Memory B cell (primary cell): ENCODE data around the gene LTBP2.

Experiments
- ATAC-seq: fragments of 150-1000 bp; cut with Tn5 transposase; 2 replicates; pipeline ENCODE4 v1.10.0; 2021; ENCODE audit warnings: low read depth, mild to moderate bottlenecking, moderate library complexity
- DNase-seq, 2 donors: peaks; one replicate each; pipeline ENCODE4 v3.0.0; 2022; ENCODE audit warnings: low spot score in 2 of 2
- H3K27ac Mint-ChIP-seq: one replicate; pipeline ENCODE4 v1.8.0; 2022; ENCODE audit warnings: mild to moderate bottlenecking, moderate library complexity, mixed read lengths
- H3K27me3 Mint-ChIP-seq: one replicate; pipeline ENCODE4 v1.8.0; 2022; ENCODE audit warnings: mixed read lengths
- H3K36me3 Mint-ChIP-seq: one replicate; pipeline ENCODE4 v1.8.0; 2022; ENCODE audit warnings: mild to moderate bottlenecking, mixed read lengths
- H3K4me1 Mint-ChIP-seq: one replicate; pipeline ENCODE4 v1.8.0; 2022; ENCODE audit warnings: mixed read lengths
- H3K4me3 Mint-ChIP-seq: one replicate; pipeline ENCODE4 v1.8.0; 2022; ENCODE audit warnings: mild to moderate bottlenecking, moderate library complexity, mixed read lengths
- H3K9me3 Mint-ChIP-seq: one replicate; pipeline ENCODE4 v1.8.0; 2022; ENCODE audit warnings: mixed read lengths

LTBP2 gene

GRCh38 chr14:74596741-74597450 lies 15.1 kb downstream of the LTBP2 start:
- ATAC-seq (no peak), DNase-seq (no peak)
- peaks cover 14% of the 10 kb centered on the region for H3K4me1 Mint-ChIP-seq
- no peak overlapping the region for H3K27ac Mint-ChIP-seq
- H3K9me3 Mint-ChIP-seq: no peaks in the 10 kb centered on the region
- no peak overlapping the region for H3K4me3 Mint-ChIP-seq
- peaks cover 11% of the 10 kb centered on the region for H3K27me3 Mint-ChIP-seq
- no peaks in the 10 kb centered on the region for H3K36me3 Mint-ChIP-seq

GRCh38 chr14:74595006-74595735 lies 16.9 kb downstream of the LTBP2 start:
- H3K27ac Mint-ChIP-seq: no peak overlapping the region
- no peaks in the 10 kb centered on the region for H3K36me3 Mint-ChIP-seq
- H3K27me3 Mint-ChIP-seq: peaks cover 11% of the 10 kb centered on the region
- no peak for DNase-seq
- ATAC-seq: no peak
- no peaks in the 10 kb centered on the region for H3K9me3 Mint-ChIP-seq
- peaks cover 14% of the 10 kb centered on the region for H3K4me1 Mint-ChIP-seq
- no peak overlapping the region for H3K4me3 Mint-ChIP-seq

GRCh38 chr14:74594606-74595005 lies 17.4 kb downstream of the LTBP2 start:
- Mint-ChIP-seq H3K4me3 (no peak overlapping the region), H3K27me3 (peaks cover 11% of the 10 kb centered on the region), H3K4me1 (peaks cover 14% of the 10 kb centered on the region), H3K36me3 (no peaks in the 10 kb centered on the region), H3K9me3 (no peaks in the 10 kb centered on the region), H3K27ac (no peak overlapping the region)
- ATAC-seq (no peak), DNase-seq (no peak)

DNA sequence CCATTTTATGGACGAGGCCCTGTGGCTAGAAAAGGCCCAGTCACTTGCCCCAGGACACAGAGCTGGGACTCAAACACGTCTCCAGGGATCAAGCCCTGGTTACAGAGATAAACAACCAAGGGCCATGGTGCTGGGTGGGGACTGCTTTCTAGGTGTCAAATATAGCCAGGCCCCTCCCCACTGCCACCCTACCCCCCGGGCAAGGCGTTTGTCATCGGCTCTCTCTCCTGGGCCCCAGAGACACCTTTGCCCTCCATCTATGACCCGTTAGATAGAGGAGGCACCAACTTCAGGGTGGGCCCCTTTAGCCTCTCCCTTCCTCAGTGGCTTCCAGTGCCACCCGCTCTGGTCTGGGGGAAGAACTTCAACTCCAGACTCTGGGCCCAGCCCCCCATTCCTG lies 18.0 kb downstream of the LTBP2 start:
- H3K9me3 Mint-ChIP-seq: no peaks in the 10 kb centered on the region
- H3K4me3 Mint-ChIP-seq: no peak overlapping the region
- peaks cover 14% of the 10 kb centered on the region for H3K4me1 Mint-ChIP-seq
- peaks cover 11% of the 10 kb centered on the region for H3K27me3 Mint-ChIP-seq
- H3K27ac Mint-ChIP-seq: no peak overlapping the region
- DNase-seq (no peak), ATAC-seq (no peak)
- no peaks in the 10 kb centered on the region for H3K36me3 Mint-ChIP-seq

DNA sequence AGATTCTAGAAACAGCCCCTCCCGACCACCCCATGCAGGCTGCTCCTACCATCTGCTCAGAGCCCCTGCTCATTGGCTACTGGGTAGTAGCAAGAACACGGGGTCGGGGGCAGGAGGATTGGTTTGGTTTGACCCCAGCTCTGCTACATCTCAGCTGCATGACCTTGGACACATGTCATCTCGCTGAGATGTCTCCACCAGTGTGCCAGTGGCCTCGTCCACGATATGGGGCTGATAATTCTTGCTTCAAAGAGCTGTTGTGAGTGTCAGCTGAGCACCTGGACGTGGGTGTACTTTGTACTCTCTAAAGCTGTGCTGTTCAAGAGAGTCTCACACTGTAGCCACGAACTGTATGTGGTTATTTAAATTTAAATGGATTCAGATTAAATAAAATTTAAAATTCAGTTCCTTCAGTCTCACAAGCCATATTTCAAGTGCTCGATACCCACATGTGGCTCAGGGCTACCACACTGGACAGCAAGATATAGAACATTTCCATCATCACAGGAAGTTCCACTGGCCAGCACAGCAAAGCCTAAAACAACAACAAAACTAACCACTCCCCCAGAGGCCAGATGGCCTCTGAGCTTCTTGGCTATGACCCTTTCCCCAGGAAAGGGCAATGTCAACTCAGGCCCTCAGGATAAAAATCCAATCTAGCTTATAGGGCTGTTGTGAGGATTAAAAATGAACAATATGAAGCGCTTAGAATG lies 18.6 kb downstream of the LTBP2 start:
- Mint-ChIP-seq H3K27ac (peak overlapping the region; percentile 54), H3K9me3 (no peaks in the 10 kb centered on the region), H3K4me1 (peaks cover 14% of the 10 kb centered on the region), H3K27me3 (peaks cover 11% of the 10 kb centered on the region), H3K4me3 (no peak overlapping the region), H3K36me3 (no peaks in the 10 kb centered on the region)
- ATAC-seq: peak; percentile 13
- peak in 1 of 2 donors; percentile 18 for DNase-seq

DNA sequence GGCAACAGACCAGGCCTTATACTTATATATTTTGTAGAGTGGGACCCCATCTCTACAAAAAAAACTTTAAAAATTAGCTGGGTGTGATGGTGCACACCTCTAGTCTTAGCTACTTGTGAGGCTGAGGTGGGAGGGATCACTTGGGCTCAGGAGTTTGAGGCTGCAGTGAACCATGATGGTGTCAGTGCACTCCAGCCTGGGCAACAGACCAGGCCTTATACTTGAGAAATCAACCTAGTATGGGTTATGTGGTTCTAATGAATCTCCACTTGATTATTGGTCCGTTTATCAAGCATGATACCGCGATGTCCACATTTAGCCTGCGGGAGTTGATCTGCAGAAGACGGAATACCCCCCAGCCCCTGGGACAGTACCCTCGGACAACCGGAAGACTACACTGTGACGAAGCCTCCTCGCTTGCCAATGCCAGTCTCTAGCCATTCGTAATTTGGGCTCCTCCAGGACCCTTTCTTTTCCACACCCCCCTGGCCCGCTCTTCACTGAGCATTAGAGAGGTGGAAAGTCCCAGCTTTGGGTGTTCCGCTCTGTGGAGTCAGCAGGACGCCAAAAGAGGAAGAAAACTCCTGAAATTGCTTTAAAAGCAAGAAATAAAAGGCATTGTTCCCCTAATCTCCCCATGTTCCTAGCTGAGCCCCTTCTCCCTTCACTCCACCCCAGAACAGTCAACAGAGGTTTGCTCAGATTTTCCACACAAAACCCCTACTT lies 19.4 kb downstream of the LTBP2 start:
- peaks cover 8% of the 10 kb centered on the region for H3K27me3 Mint-ChIP-seq
- H3K4me1 Mint-ChIP-seq: peaks cover 14% of the 10 kb centered on the region
- ATAC-seq (peak; percentile 95), DNase-seq (peak in 1 of 2 donors; percentile 15)
- H3K27ac Mint-ChIP-seq: peak overlapping the region; percentile 54
- H3K36me3 Mint-ChIP-seq: no peaks in the 10 kb centered on the region
- H3K4me3 Mint-ChIP-seq: peak overlapping the region; percentile 36
- no peaks in the 10 kb centered on the region for H3K9me3 Mint-ChIP-seq

GRCh38 chr14:74591899-74592298 lies 20.1 kb downstream of the LTBP2 start:
- no peak overlapping the region for H3K27ac Mint-ChIP-seq
- DNase-seq: no peak
- H3K4me3 Mint-ChIP-seq: no peak overlapping the region
- H3K4me1 Mint-ChIP-seq: peaks cover 14% of the 10 kb centered on the region
- H3K9me3 Mint-ChIP-seq: no peaks in the 10 kb centered on the region
- peaks cover 8% of the 10 kb centered on the region for H3K27me3 Mint-ChIP-seq
- no peaks in the 10 kb centered on the region for H3K36me3 Mint-ChIP-seq
- ATAC-seq: no peak

GRCh38 chr14:74591394-74591793 lies 20.6 kb downstream of the LTBP2 start:
- H3K27me3 Mint-ChIP-seq: peaks cover 3% of the 10 kb centered on the region
- DNase-seq: no peak
- peaks cover 11% of the 10 kb centered on the region for H3K4me1 Mint-ChIP-seq
- H3K9me3 Mint-ChIP-seq: no peaks in the 10 kb centered on the region
- no peak for ATAC-seq
- H3K36me3 Mint-ChIP-seq: no peaks in the 10 kb centered on the region
- no peak overlapping the region for H3K4me3 Mint-ChIP-seq
- H3K27ac Mint-ChIP-seq: no peak overlapping the region

DNA sequence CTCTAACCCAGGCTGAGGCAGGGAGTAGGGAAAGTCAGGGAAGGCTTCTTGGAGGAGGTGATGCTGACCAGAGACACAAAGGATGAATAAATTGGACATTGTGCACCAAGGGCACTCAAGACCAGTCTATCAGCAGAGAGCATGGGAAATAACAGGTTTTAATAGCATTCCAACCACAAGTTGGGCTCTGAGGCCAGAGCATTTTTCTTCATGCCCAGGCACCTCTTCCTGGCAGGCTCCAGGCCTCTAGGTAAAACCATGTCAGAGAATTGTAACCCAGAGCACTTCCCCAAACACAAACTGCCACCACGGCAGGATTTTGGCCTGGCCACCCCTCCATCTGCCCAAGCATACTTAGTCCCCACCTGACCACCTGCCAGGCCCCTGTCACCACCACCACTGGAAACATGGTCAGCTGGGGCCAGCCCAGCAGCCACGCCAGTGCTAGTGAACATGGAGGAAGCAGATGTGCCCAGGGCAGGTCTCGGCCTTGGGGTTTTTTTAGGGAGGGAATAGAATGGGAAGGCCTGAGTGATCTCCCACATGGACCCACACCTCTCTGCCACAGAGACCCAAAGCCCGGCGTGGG lies 22.7 kb downstream of the LTBP2 start:
- no peaks in the 10 kb centered on the region for H3K36me3 Mint-ChIP-seq

DNA sequence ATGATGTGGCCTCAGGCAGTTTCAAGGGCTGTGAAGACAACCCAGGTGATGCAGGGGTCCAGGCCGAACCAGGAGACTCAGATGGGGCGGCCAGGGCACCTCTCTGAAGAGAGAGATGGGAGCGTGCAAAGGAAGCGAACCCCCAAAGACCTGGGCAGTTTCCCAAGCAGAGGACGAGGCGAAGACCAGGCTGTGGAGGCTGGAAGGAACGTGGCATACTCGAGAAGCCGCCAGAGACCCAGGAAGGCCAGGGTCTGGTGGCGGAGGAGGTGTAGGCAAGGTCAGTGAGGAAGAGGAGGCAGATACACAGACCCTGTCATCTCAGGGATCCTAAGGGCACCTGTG lies 24.7 kb downstream of the LTBP2 start:
- ATAC-seq (no peak), DNase-seq (no peak)
- H3K9me3 Mint-ChIP-seq: no peaks in the 10 kb centered on the region
- no peak overlapping the region for H3K27ac Mint-ChIP-seq
- H3K4me3 Mint-ChIP-seq: no peak overlapping the region
- peaks cover 2% of the 10 kb centered on the region for H3K27me3 Mint-ChIP-seq
- no peaks in the 10 kb centered on the region for H3K36me3 Mint-ChIP-seq
- H3K4me1 Mint-ChIP-seq: no peaks in the 10 kb centered on the region

More for the DNA sequence above, 22.7 kb downstream of the LTBP2 start:
- Mint-ChIP-seq H3K4me1 (peaks cover 10% of the 10 kb centered on the region), H3K9me3 (no peaks in the 10 kb centered on the region), H3K27ac (no peak overlapping the region), H3K4me3 (no peak overlapping the region), H3K27me3 (peaks cover 1% of the 10 kb centered on the region)
- DNase-seq (no peak), ATAC-seq (no peak)

GRCh38 chr14:74586681-74587362 lies 25.2 kb downstream of the LTBP2 start:
- DNase-seq: no peak
- no peak overlapping the region for H3K4me3 Mint-ChIP-seq

GRCh38 chr14:74585406-74586335 lies 26.4 kb downstream of the LTBP2 start:
- no peak for ATAC-seq
- Mint-ChIP-seq H3K4me1 (no peaks in the 10 kb centered on the region), H3K36me3 (no peaks in the 10 kb centered on the region), H3K27ac (no peak overlapping the region), H3K4me3 (no peak overlapping the region), H3K27me3 (peaks cover 3% of the 10 kb centered on the region), H3K9me3 (no peaks in the 10 kb centered on the region)
- no peak for DNase-seq

More at GRCh38 chr14:74586681-74587362, 25.2 kb downstream of the LTBP2 start:
- Mint-ChIP-seq H3K9me3 (no peaks in the 10 kb centered on the region), H3K4me1 (no peaks in the 10 kb centered on the region), H3K27me3 (peaks cover 3% of the 10 kb centered on the region), H3K36me3 (no peaks in the 10 kb centered on the region), H3K27ac (no peak overlapping the region)
- ATAC-seq: no peak
